ENCODE measurements around the gene ITIH4.

- TF ChIP-seq TAF1 (IDR thresholded peaks at IDR 0.05; ENCODE audit: low read depth, low read length) = no peak
- TF ChIP-seq POLR2AphosphoS5 (IDR thresholded peaks at IDR 0.05; ENCODE audit: low read depth, low read length) = no peak
- no peak for TF ChIP-seq POLR2A (IDR thresholded peaks at IDR 0.05; ENCODE audit: low read depth, low read length)
- no peak for TF ChIP-seq SPI1 (IDR thresholded peaks at IDR 0.05; ENCODE audit: low read depth, low read length)
- no peak for TF ChIP-seq PAX5 (IDR thresholded peaks at IDR 0.05; ENCODE audit: insufficient read depth, low read length, severe bottlenecking)
These were observed 43.9 kb downstream of the ITIH4 start for GRCh38 chr3:52786330-52787215.
